Hepatocyte (in vitro differentiated cells): ENCODE data around the gene MRPL38. TPM values are rescaled to one million over a fixed set of nuclear protein-coding genes. Genes with fewer than 3 reads are reported as not detected.

ENCODE experiments used
- DNase-seq: peaks from one replicate; pipeline ENCODE4 v3.0.0-alpha.2; 2016; ENCODE audit warnings: low spot score
- H2AFZ ChIP-seq: fragments of 200-600 bp; sonication (generic); 2 replicates; pipeline ENCODE4 v1.6.0; 2016; ENCODE audit warnings: antibody characterized with exemption, mild to moderate bottlenecking
- H3K27ac ChIP-seq: fragments of 200-600 bp; sonication (generic); 2 replicates; pipeline ENCODE4 v1.5.1; 2016; ENCODE audit warnings: mild to moderate bottlenecking
- H3K27me3 ChIP-seq: fragments of 200-600 bp; sonication (generic); 2 replicates; pipeline ENCODE4 v1.6.1; 2016
- H3K36me3 ChIP-seq: fragments of 200-600 bp; sonication (generic); replicated peaks from 2 replicates; pipeline ENCODE4 v1.5.1; 2016; ENCODE audit warnings: low read depth; ENCODE audit not compliant: insufficient read depth
- H3K4me1 ChIP-seq: fragments of 200-600 bp; sonication (generic); 2 replicates; pipeline ENCODE4 v1.5.1; 2016; ENCODE audit warnings: mild to moderate bottlenecking, moderate library complexity; ENCODE audit not compliant: insufficient read depth
- H3K4me2 ChIP-seq: fragments of 200-600 bp; sonication (generic); 2 replicates; pipeline ENCODE4 v1.6.0; 2016
- H3K4me3 ChIP-seq: fragments of 200-600 bp; sonication (generic); 2 replicates; pipeline ENCODE4 v1.5.1; 2016; ENCODE audit warnings: mild to moderate bottlenecking
- H3K79me2 ChIP-seq: fragments of 200-600 bp; sonication (generic); 2 replicates; pipeline ENCODE4 v1.6.0; 2017; ENCODE audit warnings: mild to moderate bottlenecking
- H3K9me2 ChIP-seq: fragments of 200-600 bp; sonication (generic); replicated peaks from 2 replicates; pipeline ENCODE4 v1.6.0; 2017; ENCODE audit warnings: mild to moderate bottlenecking; ENCODE audit not compliant: insufficient read depth
- H3K9me3 ChIP-seq: fragments of 200-600 bp; sonication (generic); 2 replicates; pipeline ENCODE4 v1.5.1; 2016; ENCODE audit warnings: low read depth, mild to moderate bottlenecking
- H4K20me1 ChIP-seq: fragments of 200-600 bp; sonication (generic); 2 replicates; pipeline ENCODE4 v1.6.0; 2016; ENCODE audit warnings: mild to moderate bottlenecking; ENCODE audit not compliant: insufficient read depth, poor library complexity, severe bottlenecking
- CTCF ChIP-seq: fragments of 200-600 bp; sonication (generic); IDR thresholded peaks from 2 replicates; pipeline ENCODE4 v1.5.1; 2016; ENCODE audit warnings: antibody characterized with exemption, mild to moderate bottlenecking; ENCODE audit not compliant: poor library complexity
- EZH2 ChIP-seq: fragments of 200-600 bp; sonication (generic); IDR thresholded peaks from 2 replicates; pipeline ENCODE4 v1.6.1; 2016; ENCODE audit warnings: antibody characterized with exemption, mild to moderate bottlenecking, borderline replicate concordance
- EZH2phosphoT487 ChIP-seq: fragments of 200-600 bp; sonication (generic); IDR thresholded peaks from one replicate; pipeline ENCODE4 v1.6.1; 2018; ENCODE audit warnings: antibody characterized with exemption, mild to moderate bottlenecking, low read depth, moderate library complexity; ENCODE audit not compliant: unreplicated experiment, severe bottlenecking
- WGBS: methylation state at CpG from one replicate; pipeline ENCODE4 v1.1.6; 2016; ENCODE audit warnings: low lambda C conversion rate; ENCODE audit errors: missing lambda C conversion rate; 5-methylcytosine and 5-hydroxymethylcytosine counted together
- polyA plus RNA-seq: library from polyadenylated mRNA; unstranded; fragments of >200 nt; fragmentation: Nextera tagmentation; extraction: Ambion mirVana; gene quantifications from 2 replicates; pipeline ENCODE4 v1.2.1, GENCODE V29; 2016
- total RNA-seq: library from RNA; depleted of rRNA; stranded (reverse); fragments of >200 nt; gene quantifications from 2 replicates; pipeline ENCODE4 v1.2.3, GENCODE V29; 2014

Gene MRPL38
- total and polyA plus RNA-seq, 2 experiments from 2014 or later = 50.2 to 124 TPM

GRCh38 chr17:75880266-75880665 lies 24.4 kb downstream of the MRPL38 start:
- H3K79me2 ChIP-seq = no peaks in the 10 kb centered on the region
- TF ChIP-seq EZH2 (no peak), EZH2phosphoT487 (no peak), CTCF (no peak)

GRCh38 chr17:75878174-75878998 lies 26.3 kb downstream of the MRPL38 start, which contains the start of gene TRIM47:
Gene TRIM47 (minus strand): TSS chr17:75878581. CDS start chr17:75878548, 33 bp downstream.
- H3K4me3 ChIP-seq = peak within 1 kb of the TSS; percentile 26
- H3K79me2 ChIP-seq = no peaks in the 10 kb centered on the region
- H4K20me1 ChIP-seq = no peaks in the 10 kb centered on the region
- peaks cover 9% of the 10 kb centered on the region for H3K27me3 ChIP-seq
- peak; percentile 71 for DNase-seq
- no peaks in the 10 kb centered on the region for H3K9me3 ChIP-seq
- peak within 1 kb of the TSS; percentile 71 for H3K27ac ChIP-seq
- peak within 1 kb of the TSS; percentile 80 for H3K4me2 ChIP-seq
- 5% methylated on average over 26 of the region's 87 CpGs for WGBS
- TF ChIP-seq CTCF = peak; percentile 14
- no peak for TF ChIP-seq EZH2phosphoT487
- TF ChIP-seq EZH2 = no peak
- peaks cover 13% of the 10 kb centered on the region for H3K4me1 ChIP-seq
- no peaks in the 10 kb centered on the region for H3K36me3 ChIP-seq
- peak within 1 kb of the TSS; percentile 28 for H2AFZ ChIP-seq
- H3K9me2 ChIP-seq = no peaks in the 10 kb centered on the region

More at GRCh38 chr17:75880266-75880665, 24.4 kb downstream of the MRPL38 start:
- Histone ChIP-seq H3K9me2 (no peaks in the 10 kb centered on the region), H3K9me3 (no peaks in the 10 kb centered on the region), H3K27ac (no peak overlapping the region), H3K4me2 (no peak overlapping the region), H3K4me1 (peaks cover 13% of the 10 kb centered on the region), H3K27me3 (peaks cover 9% of the 10 kb centered on the region), H3K4me3 (no peak overlapping the region), H4K20me1 (no peaks in the 10 kb centered on the region), H2AFZ (no peak overlapping the region), H3K36me3 (no peaks in the 10 kb centered on the region)
- no peak for DNase-seq
- WGBS = 79% methylated on average over 7 of the region's 7 CpGs

DNA sequence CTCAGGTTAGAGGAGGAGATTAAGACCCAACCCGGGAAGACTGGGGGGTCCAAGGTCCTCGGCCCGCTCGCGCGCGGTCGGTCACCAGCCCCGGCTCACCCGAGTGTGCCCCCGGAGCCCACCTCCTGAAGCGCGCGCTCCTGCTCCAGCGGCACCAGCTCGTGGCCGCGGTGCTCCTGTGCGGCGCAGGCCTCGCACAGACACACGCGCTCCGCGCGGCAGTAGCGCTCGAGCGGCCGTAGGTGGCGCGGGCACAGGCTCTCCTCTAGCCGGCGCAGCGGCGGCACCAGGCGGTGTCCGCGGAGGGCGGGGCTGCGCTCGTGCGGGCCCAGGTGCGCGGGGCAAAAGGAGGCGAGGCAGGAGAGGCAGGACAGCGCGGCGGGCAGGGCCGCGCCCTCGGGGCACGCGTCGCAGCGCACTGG lies 26.9 kb downstream of the MRPL38 start:
- no peaks in the 10 kb centered on the region for H3K9me2 ChIP-seq
- peak overlapping the region; percentile 71 for H3K27ac ChIP-seq
- TF ChIP-seq EZH2phosphoT487 (no peak), CTCF (peak; percentile 43)
- no peaks in the 10 kb centered on the region for H3K9me3 ChIP-seq
- H4K20me1 ChIP-seq = no peaks in the 10 kb centered on the region
- peaks cover 9% of the 10 kb centered on the region for H3K27me3 ChIP-seq
- H3K79me2 ChIP-seq = no peaks in the 10 kb centered on the region
- peak overlapping the region; percentile 28 for H2AFZ ChIP-seq
- H3K4me1 ChIP-seq = peaks cover 18% of the 10 kb centered on the region
- DNase-seq = peak; percentile 92
- peak overlapping the region; percentile 80 for H3K4me2 ChIP-seq
- under 1% methylated on average over 47 of the region's 56 CpGs for WGBS
- H3K36me3 ChIP-seq = no peaks in the 10 kb centered on the region
- peak overlapping the region; percentile 26 for H3K4me3 ChIP-seq
